WTC11 (cell line): Measurements from ENCODE around the gene MED27. TPM values are rescaled to one million over a fixed set of nuclear protein-coding genes. Genes with fewer than 3 reads are reported as not detected.

Source experiments
- ATAC-seq: fragments of 200-7000 bp; cut with Tn5 transposase; 2 replicates; pipeline ENCODE4 v1.10.0; 2021; ENCODE audit warnings: mild to moderate bottlenecking, moderate library complexity
- CTCF ChIA-PET: fragments of 300-600 bp; sonication (Branson Sonifier 250); formaldehyde crosslinking; loops from one replicate; lab custom pipeline; 2021; ENCODE audit warnings: antibody characterized with exemption; lab: Charles Lee
- POLR2A ChIA-PET: fragments of 350-600 bp; sonication (Branson Sonifier 250); formaldehyde crosslinking; loops from one replicate; lab custom pipeline; 2021; ENCODE audit warnings: antibody characterized with exemption; lab: Charles Lee
- DNase-seq: peaks from one replicate; pipeline ENCODE4 v3.0.0; 2021; ENCODE audit warnings: low spot score
- H3K27ac Mint-ChIP-seq: 2 replicates; pipeline ENCODE4 v1.8.0; 2021; ENCODE audit warnings: mixed read lengths
- H3K27me3 Mint-ChIP-seq: 2 replicates; pipeline ENCODE4 v1.8.0; 2021; ENCODE audit warnings: low read depth, mild to moderate bottlenecking, moderate library complexity, mixed read lengths
- H3K36me3 Mint-ChIP-seq: 2 replicates; pipeline ENCODE4 v1.8.0; 2021; ENCODE audit warnings: mixed read lengths
- H3K4me1 Mint-ChIP-seq: 2 replicates; pipeline ENCODE4 v1.8.0; 2022; ENCODE audit warnings: mixed read lengths
- H3K4me3 Mint-ChIP-seq: 2 replicates; pipeline ENCODE4 v1.8.0; 2021; ENCODE audit warnings: mild to moderate bottlenecking, moderate library complexity, mixed read lengths
- H3K9me3 Mint-ChIP-seq: 2 replicates; pipeline ENCODE4 v1.8.0; 2021; ENCODE audit warnings: mixed read lengths
- AFF4 ChIP-seq: sonication (generic); formaldehyde crosslinking; IDR thresholded peaks from 2 replicates; pipeline ENCODE4 v1.8.1; 2023; ENCODE audit warnings: mild to moderate bottlenecking, missing genetic modification reagents, borderline replicate concordance
- AR ChIP-seq: fragments of 250-450 bp; sonication (Bioruptor Pico); IDR thresholded peaks from 2 replicates; pipeline ENCODE4 v1.9.0; 2021; ENCODE audit warnings: mild to moderate bottlenecking
- ATF3 ChIP-seq: sonication (generic); formaldehyde crosslinking; conservative IDR thresholded peaks from 2 replicates; pipeline ENCODE4 v1.8.1; 2022; ENCODE audit warnings: mild to moderate bottlenecking, missing genetic modification reagents
- CDX4 ChIP-seq: fragments of 250-450 bp; sonication (Bioruptor Pico); IDR thresholded peaks from 2 replicates; pipeline ENCODE4 v1.9.0; 2021; ENCODE audit warnings: moderate library complexity, mild to moderate bottlenecking, inconsistent platforms, borderline replicate concordance
- CREB1 ChIP-seq: sonication (generic); formaldehyde crosslinking; IDR thresholded peaks from 2 replicates; pipeline ENCODE4 v1.8.0; 2023; ENCODE audit warnings: mild to moderate bottlenecking, missing genetic modification reagents
- ELF4 ChIP-seq: sonication (generic); formaldehyde crosslinking; IDR thresholded peaks from 2 replicates; pipeline ENCODE4 v1.8.1; 2022; ENCODE audit warnings: low read depth, mild to moderate bottlenecking, moderate library complexity, missing genetic modification reagents
- FOXJ3 ChIP-seq: sonication (generic); formaldehyde crosslinking; IDR thresholded peaks from 2 replicates; pipeline ENCODE4 v1.9.0; 2021; ENCODE audit warnings: missing genetic modification reagents, mild to moderate bottlenecking, borderline replicate concordance
- GTF2I ChIP-seq: fragments of 250-450 bp; sonication (Bioruptor Pico); conservative IDR thresholded peaks from 2 replicates; pipeline ENCODE4 v1.4.0; 2021; ENCODE audit warnings: mild to moderate bottlenecking
- MAX ChIP-seq: sonication (generic); formaldehyde crosslinking; IDR thresholded peaks from 2 replicates; pipeline ENCODE4 v1.8.0; 2022; ENCODE audit warnings: mild to moderate bottlenecking, missing genetic modification reagents
- NR2C2 ChIP-seq: sonication (generic); formaldehyde crosslinking; IDR thresholded peaks from 2 replicates; pipeline ENCODE4 v1.8.0; 2022; ENCODE audit warnings: mild to moderate bottlenecking, missing genetic modification reagents
- PREB ChIP-seq: sonication (generic); formaldehyde crosslinking; IDR thresholded peaks from 2 replicates; pipeline ENCODE4 v1.8.1; 2022; ENCODE audit warnings: mild to moderate bottlenecking, missing genetic modification reagents, moderate library complexity, borderline replicate concordance
- SMAD3 ChIP-seq: sonication (generic); formaldehyde crosslinking; IDR thresholded peaks from 2 replicates; pipeline ENCODE4 v1.8.0; 2022; ENCODE audit warnings: missing genetic modification reagents, mild to moderate bottlenecking, borderline replicate concordance
- TP53 ChIP-seq: sonication (generic); formaldehyde crosslinking; IDR thresholded peaks from 2 replicates; pipeline ENCODE4 v1.8.1; 2023; ENCODE audit warnings: mild to moderate bottlenecking, missing genetic modification reagents
- USF1 ChIP-seq: sonication (generic); formaldehyde crosslinking; IDR thresholded peaks from 2 replicates; pipeline ENCODE4 v1.8.0; 2022; ENCODE audit warnings: mild to moderate bottlenecking, missing genetic modification reagents
- ZNF138 ChIP-seq: sonication (generic); formaldehyde crosslinking; conservative IDR thresholded peaks from 2 replicates; pipeline ENCODE4 v1.8.1; 2022; ENCODE audit warnings: mild to moderate bottlenecking, moderate library complexity, missing genetic modification reagents
- ZNF263 ChIP-seq: sonication (generic); formaldehyde crosslinking; IDR thresholded peaks from 2 replicates; pipeline ENCODE4 v1.8.1; 2022; ENCODE audit warnings: low read depth, mild to moderate bottlenecking, moderate library complexity, missing genetic modification reagents
- ZNF396 ChIP-seq: fragments of 250-450 bp; sonication (Bioruptor Pico); IDR thresholded peaks from 2 replicates; pipeline ENCODE4 v1.8.0; 2021; ENCODE audit warnings: mild to moderate bottlenecking, moderate library complexity, borderline replicate concordance
- total RNA-seq: library from RNA; stranded (reverse); gene quantifications from 3 replicates; pipeline ENCODE4 v1.2.3, GENCODE V29; 2021
- TF ChIP-seq, protein P1 (sequence below): sonication (generic); formaldehyde crosslinking; IDR thresholded peaks from 2 replicates; pipeline ENCODE4 v1.8.1; 2023; ENCODE audit warnings: mild to moderate bottlenecking, missing genetic modification reagents, moderate library complexity
- TF ChIP-seq, protein P2 (sequence below): sonication (generic); formaldehyde crosslinking; IDR thresholded peaks from 2 replicates; pipeline ENCODE4 v1.8.1; 2022; ENCODE audit warnings: low read depth, missing genetic modification reagents, borderline replicate concordance
- TF ChIP-seq, protein P3 (sequence below): sonication (generic); formaldehyde crosslinking; IDR thresholded peaks from 2 replicates; pipeline ENCODE4 v1.8.1; 2022; ENCODE audit warnings: low read depth, mild to moderate bottlenecking, moderate library complexity, missing genetic modification reagents, borderline replicate concordance

Gene MED27
- total RNA-seq, 1 experiment from 2014 or later = 27.9 TPM

GRCh38 chr9:131812116-131812790 lies 267.4 kb downstream of the MED27 start:
- ATAC-seq (no peak), DNase-seq (no peak)
- H3K27ac Mint-ChIP-seq = no peak overlapping the region
- no peaks in the 10 kb centered on the region for H3K36me3 Mint-ChIP-seq
- TF ChIP-seq CDX4 (CRISPR knock-in tag) = no peak
- TF ChIP-seq, protein P1, sequence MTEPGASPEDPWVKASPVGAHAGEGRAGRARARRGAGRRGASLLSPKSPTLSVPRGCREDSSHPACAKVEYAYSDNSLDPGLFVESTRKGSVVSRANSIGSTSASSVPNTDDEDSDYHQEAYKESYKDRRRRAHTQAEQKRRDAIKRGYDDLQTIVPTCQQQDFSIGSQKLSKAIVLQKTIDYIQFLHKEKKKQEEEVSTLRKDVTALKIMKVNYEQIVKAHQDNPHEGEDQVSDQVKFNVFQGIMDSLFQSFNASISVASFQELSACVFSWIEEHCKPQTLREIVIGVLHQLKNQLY (CRISPR knock-in tag) = no peak
- no peak for TF ChIP-seq ATF3
- TF ChIP-seq, protein P2, sequence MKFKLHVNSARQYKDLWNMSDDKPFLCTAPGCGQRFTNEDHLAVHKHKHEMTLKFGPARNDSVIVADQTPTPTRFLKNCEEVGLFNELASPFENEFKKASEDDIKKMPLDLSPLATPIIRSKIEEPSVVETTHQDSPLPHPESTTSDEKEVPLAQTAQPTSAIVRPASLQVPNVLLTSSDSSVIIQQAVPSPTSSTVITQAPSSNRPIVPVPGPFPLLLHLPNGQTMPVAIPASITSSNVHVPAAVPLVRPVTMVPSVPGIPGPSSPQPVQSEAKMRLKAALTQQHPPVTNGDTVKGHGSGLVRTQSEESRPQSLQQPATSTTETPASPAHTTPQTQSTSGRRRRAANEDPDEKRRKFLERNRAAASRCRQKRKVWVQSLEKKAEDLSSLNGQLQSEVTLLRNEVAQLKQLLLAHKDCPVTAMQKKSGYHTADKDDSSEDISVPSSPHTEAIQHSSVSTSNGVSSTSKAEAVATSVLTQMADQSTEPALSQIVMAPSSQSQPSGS (CRISPR knock-in tag) = no peak
- TF ChIP-seq ZNF396 (CRISPR knock-in tag) = no peak
- no peak for TF ChIP-seq USF1 (CRISPR knock-in tag)
- TF ChIP-seq TP53 (CRISPR knock-in tag) = no peak
- TF ChIP-seq AR (CRISPR knock-in tag) = no peak
- TF ChIP-seq GTF2I = no peak
- TF ChIP-seq ZNF263 (CRISPR knock-in tag) = no peak
- no peak for TF ChIP-seq NR2C2 (CRISPR knock-in tag)
- TF ChIP-seq SMAD3 (CRISPR knock-in tag) = no peak
- no peak for TF ChIP-seq MAX (CRISPR knock-in tag)
- POLR2A ChIA-PET = no interaction called here
- H3K9me3 Mint-ChIP-seq = no peaks in the 10 kb centered on the region
- H3K27me3 Mint-ChIP-seq = no peaks in the 10 kb centered on the region; the same call in 1 of the 2 replicates
- no peak overlapping the region for H3K4me3 Mint-ChIP-seq
- H3K4me1 Mint-ChIP-seq = peaks cover 37% of the 10 kb centered on the region
- CTCF ChIA-PET = interaction anchor here (1.0 to 1.8 kb wide), 4 partner anchors 54 to 734 kb away, joined by 3 to 4 read pairs (median 4); no protein-coding TSS in a partner anchor

DNA sequence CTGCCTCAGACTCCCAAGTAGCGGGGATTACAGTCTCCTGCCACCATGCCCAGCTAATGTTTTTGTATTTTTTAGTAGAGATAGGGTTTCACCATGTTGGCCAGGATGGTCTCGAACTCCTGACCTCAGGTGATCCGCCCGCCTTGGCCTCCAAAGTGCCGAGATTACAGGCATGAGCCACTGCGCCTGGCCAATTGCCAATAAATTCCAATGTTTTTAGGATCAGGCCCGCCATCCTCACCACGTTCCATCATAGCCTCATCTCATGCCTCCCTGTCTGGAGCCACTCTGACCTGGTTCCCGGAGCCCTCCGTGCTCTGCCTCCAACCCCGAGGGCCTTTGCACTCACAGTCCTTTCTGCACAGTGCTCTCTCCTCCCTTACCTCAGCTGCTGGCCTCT lies 268.3 kb downstream of the MED27 start:
- CTCF ChIA-PET = interaction anchor here (1.0 to 1.7 kb wide), 5 partner anchors 12 to 429 kb away, joined by 3 to 8 read pairs (median 3); no protein-coding TSS in a partner anchor
- POLR2A ChIA-PET = interaction anchor here (0.6 kb wide), 1 partner anchor 15 kb away, joined by 3 read pairs; no protein-coding TSS in a partner anchor
- no peak overlapping the region for H3K4me3 Mint-ChIP-seq
- H3K27ac Mint-ChIP-seq = no peak overlapping the region
- H3K36me3 Mint-ChIP-seq = no peaks in the 10 kb centered on the region
- no peaks in the 10 kb centered on the region for H3K9me3 Mint-ChIP-seq
- peaks cover 39% of the 10 kb centered on the region for H3K4me1 Mint-ChIP-seq
- DNase-seq (no peak), ATAC-seq (no peak)
- H3K27me3 Mint-ChIP-seq = no peaks in the 10 kb centered on the region; the same call in 1 of the 2 replicates
- TF ChIP-seq CREB1 = no peak
- TF ChIP-seq, protein P3, sequence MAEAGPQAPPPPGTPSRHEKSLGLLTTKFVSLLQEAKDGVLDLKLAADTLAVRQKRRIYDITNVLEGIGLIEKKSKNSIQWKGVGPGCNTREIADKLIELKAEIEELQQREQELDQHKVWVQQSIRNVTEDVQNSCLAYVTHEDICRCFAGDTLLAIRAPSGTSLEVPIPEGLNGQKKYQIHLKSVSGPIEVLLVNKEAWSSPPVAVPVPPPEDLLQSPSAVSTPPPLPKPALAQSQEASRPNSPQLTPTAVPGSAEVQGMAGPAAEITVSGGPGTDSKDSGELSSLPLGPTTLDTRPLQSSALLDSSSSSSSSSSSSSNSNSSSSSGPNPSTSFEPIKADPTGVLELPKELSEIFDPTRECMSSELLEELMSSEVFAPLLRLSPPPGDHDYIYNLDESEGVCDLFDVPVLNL (CRISPR knock-in tag) = no peak
- TF ChIP-seq AFF4 (CRISPR knock-in tag) = no peak
- TF ChIP-seq FOXJ3 = no peak
- no peak for TF ChIP-seq ELF4 (CRISPR knock-in tag)
- no peak for TF ChIP-seq PREB
- TF ChIP-seq ZNF138 (CRISPR knock-in tag) = no peak
